Activated CD4-positive, alpha-beta T cell treated with anti-CD3 and anti-CD28 coated beads, Interleukin-2, amount 10 ng/mL, durations not matched to agents 24 days and 14 days (primary cell): Measurements from ENCODE around the gene OR7C2. TPM values are rescaled to one million over a fixed set of nuclear protein-coding genes. Genes with fewer than 3 reads are reported as not detected.
"Not testable (repeated sequence)": the region's sequence is repeated elsewhere in the genome, so short reads cannot be mapped to it uniquely, and the experiment has no call there.

Experiments
- DNase-seq: peaks from one replicate; pipeline ENCODE4 v3.0.0; 2022
- H3K27ac Mint-ChIP-seq: one replicate; pipeline ENCODE4 v1.8.0; 2022; ENCODE audit warnings: mild to moderate bottlenecking, mixed read lengths
- H3K27me3 Mint-ChIP-seq: one replicate; pipeline ENCODE4 v1.8.0; 2022; ENCODE audit warnings: mixed read lengths
- H3K36me3 Mint-ChIP-seq: one replicate; pipeline ENCODE4 v1.8.0; 2022; ENCODE audit warnings: low read depth, mild to moderate bottlenecking, mixed read lengths
- H3K4me1 Mint-ChIP-seq: one replicate; pipeline ENCODE4 v1.8.0; 2021; ENCODE audit warnings: mixed read lengths
- H3K4me3 Mint-ChIP-seq: one replicate; pipeline ENCODE4 v1.8.0; 2022; ENCODE audit warnings: mild to moderate bottlenecking, moderate library complexity, mixed read lengths
- H3K9me3 Mint-ChIP-seq: one replicate; pipeline ENCODE4 v1.8.0; 2021; ENCODE audit warnings: mixed read lengths
- intact Hi-C: fragments of 100-400 bp; cut with micrococcal nuclease; formaldehyde crosslinking; loops from one replicate; pipeline ENCODE4 v1.15.1; 2023
- total RNA-seq: library from RNA; stranded (reverse); gene quantifications from 2 replicates; pipeline ENCODE4 v1.2.3, GENCODE V29; 2022

Gene OR7C2
- not detected in 2 replicates for total RNA-seq

DNA sequence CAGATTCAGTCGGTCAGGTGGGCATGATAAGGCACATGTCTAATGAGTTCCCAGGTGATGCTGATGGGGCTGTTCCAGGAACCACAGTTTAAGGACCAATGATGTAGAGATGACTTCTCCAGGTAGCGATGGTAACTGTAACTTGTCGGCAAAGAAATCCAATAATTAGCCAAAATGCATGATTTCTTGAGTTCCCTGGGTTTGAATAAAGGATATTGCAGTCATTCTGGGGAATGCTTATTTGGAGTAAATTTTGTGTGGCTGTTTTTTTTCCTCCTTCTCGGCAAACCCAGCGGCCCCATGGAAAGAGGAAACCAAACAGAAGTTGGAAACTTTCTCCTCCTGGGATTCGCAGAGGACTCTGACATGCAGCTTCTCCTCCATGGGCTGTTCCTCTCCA is at the start of gene OR7C2:
OR7C2 (plus strand) TSS at position 301 of the 400 bp plus-strand sequence; CDS start at position 301, 0 bp downstream.
- peaks cover 3% of the 10 kb centered on the region for H3K27me3 Mint-ChIP-seq
- no peak for DNase-seq
- no peak within 1 kb of the TSS for H3K27ac Mint-ChIP-seq
- no peaks in the 10 kb centered on the region for H3K4me1 Mint-ChIP-seq
- intact Hi-C loops: no loop called here
- no peaks in the 10 kb centered on the region for H3K36me3 Mint-ChIP-seq
- no peak within 1 kb of the TSS for H3K4me3 Mint-ChIP-seq
- H3K9me3 Mint-ChIP-seq: no peaks in the 10 kb centered on the region

- no peaks in the 10 kb centered on the region for H3K4me1 Mint-ChIP-seq
- H3K4me3 Mint-ChIP-seq: no peak overlapping the region
- no peaks in the 10 kb centered on the region for H3K9me3 Mint-ChIP-seq
- H3K27me3 Mint-ChIP-seq: peaks cover 5% of the 10 kb centered on the region
- DNase-seq: no peak
- H3K27ac Mint-ChIP-seq: no peak overlapping the region
- no peaks in the 10 kb centered on the region for H3K36me3 Mint-ChIP-seq
- intact Hi-C loops: no loop called here
Observed at GRCh38 chr19:14901675-14902260, 39.5 kb upstream of the OR7C2 start.

DNA sequence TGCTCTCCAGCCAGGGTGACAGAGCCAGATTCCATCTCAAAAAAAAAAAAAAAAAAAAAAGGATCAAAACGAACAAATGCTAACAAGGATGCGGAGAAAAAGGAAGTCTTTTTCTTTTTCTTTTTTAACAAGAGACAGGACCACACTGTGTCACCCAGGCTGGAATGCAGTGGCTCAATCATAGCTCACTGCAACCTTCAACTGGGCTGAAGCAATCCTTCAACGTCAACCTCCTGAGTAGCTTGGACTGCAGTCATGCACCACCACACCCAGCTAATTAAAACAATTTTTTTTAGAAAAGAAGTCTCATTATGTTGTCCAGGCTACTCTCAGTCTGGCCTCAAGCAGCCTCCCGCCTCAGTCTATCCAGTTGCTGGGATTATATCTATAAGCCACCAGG is 34.6 kb upstream of the OR7C2 start:
- Mint-ChIP-seq H3K27me3 (peaks cover 5% of the 10 kb centered on the region), H3K4me1 (no peaks in the 10 kb centered on the region), H3K9me3 (no peaks in the 10 kb centered on the region), H3K36me3 (no peaks in the 10 kb centered on the region), H3K4me3 (no peak overlapping the region), H3K27ac (no peak overlapping the region)
- intact Hi-C loops: no loop called here
- no peak for DNase-seq

DNA sequence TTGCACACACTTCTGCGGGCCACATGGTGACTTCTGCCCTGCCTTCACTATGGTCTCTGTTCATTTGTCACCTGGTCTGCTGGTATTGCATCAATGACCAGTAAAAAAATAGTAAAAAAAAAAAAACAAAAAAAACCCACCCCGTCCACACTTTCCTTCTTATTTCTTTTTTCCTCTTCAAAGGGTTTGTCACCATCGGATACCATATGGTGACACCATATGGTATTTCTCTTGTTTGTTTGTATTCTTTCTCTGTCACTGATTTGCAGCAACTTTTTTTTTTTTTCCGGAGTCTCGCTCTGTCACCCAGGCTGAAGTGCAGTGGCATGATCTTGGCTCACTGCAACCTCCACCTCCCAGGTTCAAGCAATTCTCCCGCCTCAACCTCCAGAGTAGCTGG is 26.2 kb upstream of the OR7C2 start:
- Mint-ChIP-seq H3K36me3 (no peaks in the 10 kb centered on the region), H3K9me3 (no peaks in the 10 kb centered on the region), H3K4me3 (no peak overlapping the region), H3K27me3 (no peaks in the 10 kb centered on the region), H3K27ac (no peak overlapping the region), H3K4me1 (no peaks in the 10 kb centered on the region)
- DNase-seq: no peak
- intact Hi-C loops: no loop called here

GRCh38 chr19:14916848-14917247 is 24.4 kb upstream of the OR7C2 start:
- Mint-ChIP-seq H3K36me3 (no peaks in the 10 kb centered on the region), H3K27ac (no peak overlapping the region), H3K9me3 (no peaks in the 10 kb centered on the region), H3K4me3 (no peak overlapping the region), H3K27me3 (no peaks in the 10 kb centered on the region), H3K4me1 (no peaks in the 10 kb centered on the region)
- no peak for DNase-seq
- intact Hi-C loops: no loop called here

DNA sequence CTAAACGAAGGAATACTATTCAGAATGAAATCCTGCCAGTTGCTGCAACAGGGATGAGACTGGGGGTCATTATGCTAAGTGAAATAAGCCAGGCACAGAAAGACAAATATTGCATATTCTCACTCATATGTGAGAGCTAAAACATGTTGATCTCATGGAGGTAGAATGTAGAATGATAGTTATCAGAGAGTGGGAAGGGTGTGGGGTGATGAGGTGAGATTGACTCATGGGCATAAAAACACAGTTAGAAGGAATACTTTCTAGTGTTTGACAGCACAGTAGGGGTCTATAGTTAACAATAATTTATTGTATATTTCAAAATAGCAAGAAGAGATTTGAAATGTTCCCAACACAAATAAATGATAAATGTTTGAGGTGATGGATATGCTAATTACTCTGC is 7.8 kb upstream of the OR7C2 start:
- Mint-ChIP-seq H3K36me3 (no peaks in the 10 kb centered on the region), H3K4me1 (no peaks in the 10 kb centered on the region), H3K27me3 (peaks cover 2% of the 10 kb centered on the region), H3K9me3 (no peaks in the 10 kb centered on the region), H3K4me3 (no peak overlapping the region), H3K27ac (no peak overlapping the region)
- intact Hi-C loops: no loop called here
- no peak for DNase-seq

GRCh38 chr19:14940266-14940665 is 1.0 kb upstream of the OR7C2 start:
- Mint-ChIP-seq H3K4me1 (no peaks in the 10 kb centered on the region), H3K9me3 (no peaks in the 10 kb centered on the region), H3K4me3 (no peak overlapping the region), H3K36me3 (no peaks in the 10 kb centered on the region), H3K27me3 (peaks cover 3% of the 10 kb centered on the region), H3K27ac (no peak overlapping the region)
- intact Hi-C loops: no loop called here
- no peak for DNase-seq

- DNase-seq: no peak
- Mint-ChIP-seq H3K36me3 (no peaks in the 10 kb centered on the region), H3K4me3 (no peak overlapping the region), H3K27ac (no peak overlapping the region), H3K4me1 (no peaks in the 10 kb centered on the region), H3K27me3 (peaks cover 3% of the 10 kb centered on the region), H3K9me3 (no peaks in the 10 kb centered on the region)
- intact Hi-C loops: no loop called here
Observed at GRCh38 chr19:14943601-14944000, 2.3 kb downstream of the OR7C2 start.

DNA sequence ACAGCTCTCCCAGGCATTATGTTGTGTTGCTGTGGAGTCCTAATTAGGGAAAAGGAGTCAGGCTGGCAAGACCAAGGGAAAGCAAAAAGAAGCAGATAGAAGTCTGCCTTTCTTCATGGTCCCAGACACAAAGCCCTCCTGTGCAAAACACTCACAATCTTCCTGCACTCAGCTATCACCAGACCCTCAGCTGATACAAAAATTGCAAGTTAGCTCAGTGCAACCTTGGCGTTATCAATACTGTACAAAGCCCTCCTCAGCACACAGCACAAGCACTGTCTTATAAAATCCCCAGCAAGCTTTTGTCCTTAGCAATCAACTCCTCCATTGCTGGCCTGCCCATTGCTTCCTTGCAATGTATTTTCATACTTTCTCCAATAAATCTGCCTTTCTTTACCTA is 3.2 kb downstream of the OR7C2 start:
- H3K4me3 Mint-ChIP-seq: no peak overlapping the region
- peaks cover 3% of the 10 kb centered on the region for H3K27me3 Mint-ChIP-seq
- no peak for DNase-seq
- no peaks in the 10 kb centered on the region for H3K4me1 Mint-ChIP-seq
- intact Hi-C loops: no loop called here
- H3K36me3 Mint-ChIP-seq: no peaks in the 10 kb centered on the region
- no peak overlapping the region for H3K27ac Mint-ChIP-seq
- H3K9me3 Mint-ChIP-seq: no peaks in the 10 kb centered on the region

- H3K4me3 Mint-ChIP-seq, H3K27me3 Mint-ChIP-seq, H3K9me3 Mint-ChIP-seq, H3K27ac Mint-ChIP-seq, H3K36me3 Mint-ChIP-seq, DNase-seq, intact Hi-C loops, H3K4me1 Mint-ChIP-seq: not testable (repeated sequence)
Observed at GRCh38 chr19:14949413-14949812, 8.1 kb downstream of the OR7C2 start.

GRCh38 chr19:14949876-14950275 is 8.6 kb downstream of the OR7C2 start:
- Mint-ChIP-seq H3K27me3 (no peaks in the 10 kb centered on the region), H3K27ac (no peak overlapping the region), H3K36me3 (no peaks in the 10 kb centered on the region), H3K4me3 (no peak overlapping the region), H3K9me3 (no peaks in the 10 kb centered on the region), H3K4me1 (no peaks in the 10 kb centered on the region)
- DNase-seq: no peak
- intact Hi-C loops: no loop called here

DNA sequence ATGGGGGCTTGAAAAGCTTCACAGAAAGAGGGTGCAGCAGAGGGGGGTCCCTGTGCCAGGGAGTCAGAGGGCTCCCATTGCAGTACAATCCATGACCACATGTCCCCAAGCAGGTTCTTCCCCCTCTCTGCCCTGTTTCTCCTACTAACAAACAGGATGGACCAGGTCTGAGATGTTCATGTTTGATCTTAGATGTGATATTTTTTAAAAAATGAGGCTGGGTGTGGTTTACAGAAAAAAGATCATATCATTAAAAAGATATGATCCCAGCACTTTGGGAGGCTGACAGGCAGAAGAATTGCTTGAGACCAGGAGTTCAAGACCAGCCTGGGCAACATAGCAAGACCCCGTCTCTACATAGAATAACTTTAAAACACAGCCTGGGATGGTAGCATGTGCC is 9.1 kb downstream of the OR7C2 start:
- H3K4me1 Mint-ChIP-seq: no peaks in the 10 kb centered on the region
- H3K9me3 Mint-ChIP-seq: no peaks in the 10 kb centered on the region
- H3K27ac Mint-ChIP-seq: no peak overlapping the region
- no peak overlapping the region for H3K4me3 Mint-ChIP-seq
- H3K27me3 Mint-ChIP-seq: no peaks in the 10 kb centered on the region
- no peaks in the 10 kb centered on the region for H3K36me3 Mint-ChIP-seq
- intact Hi-C loops: no loop called here
- DNase-seq: no peak

DNA sequence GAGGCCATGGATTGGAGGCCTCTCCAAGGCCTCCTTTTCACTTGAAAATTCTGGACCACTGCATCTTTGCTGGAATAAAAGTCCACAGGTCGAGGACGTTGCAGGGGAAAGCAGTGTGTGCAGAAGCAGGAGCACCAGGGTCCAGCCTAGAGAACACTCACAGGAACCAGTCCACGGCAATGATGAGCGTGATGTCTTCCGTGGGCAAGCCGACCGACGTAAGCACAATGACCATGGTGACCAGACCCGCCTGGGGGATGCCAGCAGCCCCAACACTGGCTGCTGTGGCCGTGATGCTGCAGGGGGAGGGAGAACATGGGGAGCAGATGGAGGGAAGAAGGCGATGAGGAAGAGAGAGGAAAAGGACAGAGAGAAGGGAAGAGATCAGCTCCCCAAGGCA is 11.5 kb downstream of the OR7C2 start:
- H3K27me3 Mint-ChIP-seq: no peaks in the 10 kb centered on the region
- H3K4me3 Mint-ChIP-seq: no peak overlapping the region
- DNase-seq: no peak
- no peaks in the 10 kb centered on the region for H3K36me3 Mint-ChIP-seq
- no peak overlapping the region for H3K27ac Mint-ChIP-seq
- intact Hi-C loops: no loop called here
- H3K9me3 Mint-ChIP-seq: peaks cover 13% of the 10 kb centered on the region
- no peaks in the 10 kb centered on the region for H3K4me1 Mint-ChIP-seq

GRCh38 chr19:14954071-14954655 is 12.9 kb downstream of the OR7C2 start:
- H3K9me3 Mint-ChIP-seq: peaks cover 13% of the 10 kb centered on the region
- no peak overlapping the region for H3K4me3 Mint-ChIP-seq
- H3K27ac Mint-ChIP-seq: no peak overlapping the region
- no peaks in the 10 kb centered on the region for H3K4me1 Mint-ChIP-seq
- H3K36me3 Mint-ChIP-seq: no peaks in the 10 kb centered on the region
- intact Hi-C loops: no loop called here
- no peak for DNase-seq
- no peaks in the 10 kb centered on the region for H3K27me3 Mint-ChIP-seq

DNA sequence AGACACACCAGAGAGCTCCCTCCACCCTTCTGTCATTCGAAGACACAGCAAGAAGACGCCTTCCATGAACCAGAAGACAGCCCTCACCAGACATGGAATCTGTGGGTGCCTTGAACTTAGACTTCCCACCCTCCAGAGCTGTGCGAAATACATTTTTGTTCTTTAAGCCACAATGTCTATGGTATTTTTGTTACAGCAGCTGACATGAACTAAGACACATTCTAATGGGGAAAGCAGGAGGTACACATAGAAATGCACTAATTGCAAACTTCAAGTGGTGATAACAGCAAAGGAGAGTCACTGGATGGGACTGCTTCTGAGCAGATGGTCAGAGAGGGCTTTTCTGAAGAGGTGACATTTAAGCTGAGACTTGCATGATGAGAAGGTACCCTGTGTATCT is 16.2 kb downstream of the OR7C2 start:
- H3K36me3 Mint-ChIP-seq: no peaks in the 10 kb centered on the region
- no peak overlapping the region for H3K4me3 Mint-ChIP-seq
- H3K27ac Mint-ChIP-seq: no peak overlapping the region
- H3K27me3 Mint-ChIP-seq: no peaks in the 10 kb centered on the region
- peaks cover 20% of the 10 kb centered on the region for H3K9me3 Mint-ChIP-seq
- intact Hi-C loops: no loop called here
- no peaks in the 10 kb centered on the region for H3K4me1 Mint-ChIP-seq
- DNase-seq: no peak
